Heart left ventricle (tissue), 16 donors: ENCODE results near the gene SCN5A. TPM values are rescaled to one million over a fixed set of nuclear protein-coding genes. Genes with fewer than 3 reads are reported as not detected.

Source experiments
- ATAC-seq, 4 donors: fragments of 200-7000 bp; cut with Tn5 transposase; one replicate each; pipeline ENCODE4 v1.9.1; 2020 to 2022; ENCODE audit warnings: moderate library complexity in 4 of 4, mild to moderate bottlenecking in 3 of 4, moderate number of reproducible peaks in 1 of 4
- DNase-seq, 5 donors: peaks; one replicate each; pipeline ENCODE4 v3.0.0-alpha.2; 2020
- H3K27ac ChIP-seq, 12 donors: fragments of 200-600 bp; sonication (generic) in 4 of 12; one replicate each; pipeline versions ENCODE4 v1.5.0 to v1.8.0; 2016 to 2022; ENCODE audit warnings: mild to moderate bottlenecking in 2 of 12
- H3K27me3 ChIP-seq, 9 donors: fragments of 200-600 bp; sonication (generic) in 2 of 9; one replicate each; pipeline versions ENCODE4 v1.5.1 to v1.8.0; 2016 to 2022; ENCODE audit warnings: mild to moderate bottlenecking in 3 of 9
- H3K36me3 ChIP-seq, 9 donors: fragments of 200-600 bp; sonication (generic) in 2 of 9; one replicate each; pipeline versions ENCODE4 v1.5.0 to v1.8.0; 2018 to 2022; ENCODE audit warnings: mild to moderate bottlenecking in 2 of 9
- H3K4me1 ChIP-seq, 12 donors: fragments of 200-600 bp; sonication (generic) in 4 of 12; one replicate each; pipeline versions ENCODE4 v1.5.0 to v1.8.0; 2016 to 2022; ENCODE audit warnings: mild to moderate bottlenecking in 3 of 12
- H3K4me3 ChIP-seq, 12 donors: fragments of 200-600 bp; sonication (generic) in 4 of 12; one replicate each; pipeline versions ENCODE4 v1.5.0 to v1.8.0; 2017 to 2022; ENCODE audit warnings: mild to moderate bottlenecking in 9 of 12, moderate library complexity in 4 of 12
- H3K9me3 ChIP-seq, 12 donors: fragments of 200-600 bp; sonication (generic) in 4 of 12; one replicate each; pipeline versions ENCODE4 v1.5.0 to v1.8.0; 2016 to 2022; ENCODE audit warnings: mild to moderate bottlenecking in 1 of 12
- POLR2A ChIP-seq, 2 donors: fragments of 450-650 bp; IDR thresholded peaks; one replicate each; pipeline ENCODE4 v1.6.1; 2017; ENCODE audit warnings: antibody characterized with exemption in 2 of 2, mild to moderate bottlenecking in 2 of 2, moderate library complexity in 2 of 2
- WGBS, 4 donors: extraction: QIAGEN DNeasy Blood & Tissue Kit in 2 of 4; methylation state at CpG; one replicate each; pipeline versions ENCODE4 v1.1.5 to v1.1.7; 2013 to 2018; 5-methylcytosine and 5-hydroxymethylcytosine counted together
- intact Hi-C, 10 donors: fragments of 100-400 bp; cut with DNase I; formaldehyde crosslinking; loops; one replicate each; pipeline versions ENCODE4 v1.11.1 to v1.14.2; 2022
- polyA plus RNA-seq, 2 donors: library from polyadenylated mRNA; stranded (reverse); fragments of 200-250 nt; gene quantifications; one replicate each; pipeline ENCODE4 v1.2.3, GENCODE V29; 2013
- total RNA-seq, 9 donors: library from RNA; depleted of rRNA in 2 of 9; stranded (reverse); fragments of >200 nt in 2 of 9; fragmentation: NEBNext Ultra II Directional in 3 of 9; extraction: Animal tissue kit (Norgen Biotek cat#: 25700) in 3 of 9; gene quantifications; one replicate each; pipeline versions ENCODE4 v1.1.0 to v1.2.4, GENCODE V29; 2016 to 2023
- TF ChIP-seq, protein P1 (sequence below), 12 donors: fragments of 200-600 bp; sonication (generic) in 4 of 12; IDR thresholded peaks; one replicate each; pipeline versions ENCODE4 v1.5.0 to v1.8.0; 2018 to 2022; ENCODE audit warnings: antibody characterized with exemption in 12 of 12, mild to moderate bottlenecking in 5 of 12
- donor health status: ischemic (EF 13 %, LVEDD 7.1; RV severe dilation, severe dysfunction).
- donor health status: healthy with polysubstance abuse.
- donor health status: DM: no; HTN: yes; CAD: no.
- donor health status: DM: no; HTN: no; CAD: no.
- donor health status: ischemic (EF 25% LVEDD 6.9; RV normal size, moderate dysfunction).
- donor health status: ischemic (EF 25% LVEDD 5.7; RV mildly dilated, moderate dysfunction).
- donor health status: healthy.
- donor health status: DM: yes; HTN: yes; CAD: no.
- donor health status: ischemic (EF 35%, LVEDD 5.7; RV mildly dilated, moderate dysfunction).
- donor health status: nonischemic (EF 11% LVEDD 7.7; RV severe dilation, severe dysfunction).
- donor health status: DM: yes; HTN: yes; CAD: no.
- donor health status: PGD.
- donor health status: ischemic (EF 29% LVEDD 5.4; RV normal size, mild dysfunction).
- donor health status: nonischemic (EF 23%, LVEDD 6.1; RV moderate dilation, normal function).

SCN5A gene
- total and polyA plus RNA-seq, 11 donors: 88.4 to 242 (median 173) TPM

DNA sequence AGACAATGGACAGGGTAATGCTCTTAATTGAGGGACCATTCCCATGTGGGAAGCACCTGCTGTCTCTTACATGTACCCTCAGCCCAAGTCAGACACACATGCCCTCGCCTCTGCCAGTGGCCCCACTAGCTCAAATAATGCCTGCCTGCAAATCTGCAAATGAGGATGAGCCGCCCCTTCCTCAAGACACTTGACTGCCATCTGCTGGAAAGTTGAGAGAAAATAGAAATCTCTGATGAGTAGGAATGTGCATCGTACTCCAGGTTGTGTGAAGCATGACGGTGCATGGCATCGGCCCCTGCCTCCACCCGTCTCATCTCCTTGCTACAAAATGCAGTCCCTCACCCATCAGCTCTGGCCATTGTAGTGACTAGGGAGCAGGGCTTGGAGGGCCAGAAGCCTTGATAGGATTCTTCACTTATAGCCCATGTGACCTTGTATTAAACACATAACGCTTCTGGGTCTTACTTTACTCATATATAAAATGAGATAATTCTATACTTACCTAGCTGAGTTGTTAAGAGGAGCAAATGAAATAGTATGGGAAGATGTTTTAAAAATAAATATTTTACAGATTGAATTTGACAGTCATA, 6.3 kb upstream of the SCN5A start:
- 10 to 19% (median 13%) methylated on average over 7 of the region's 7 CpGs for WGBS, 4 donors
- Histone ChIP-seq H3K27ac (no peak overlapping the region), H3K4me1 (peaks cover 0 to 5% (median 0%) of the 10 kb centered on the region in 12 donors), H3K9me3 (peaks cover 0 to 1% (median 0%) of the 10 kb centered on the region in 12 donors), H3K27me3 (peaks cover 0 to 47% (median 8%) of the 10 kb centered on the region in 9 donors), H3K4me3 (no peak overlapping the region), H3K36me3 (no peaks in the 10 kb centered on the region)
- intact Hi-C loops: loop anchor here in 7 of 10 donors (1.0 to 10.0 kb wide), 5 partner anchors 159 to 189 kb away; partner anchors contain the start of gene EXOG (in 3 of the 7)
- TF ChIP-seq, protein P1, sequence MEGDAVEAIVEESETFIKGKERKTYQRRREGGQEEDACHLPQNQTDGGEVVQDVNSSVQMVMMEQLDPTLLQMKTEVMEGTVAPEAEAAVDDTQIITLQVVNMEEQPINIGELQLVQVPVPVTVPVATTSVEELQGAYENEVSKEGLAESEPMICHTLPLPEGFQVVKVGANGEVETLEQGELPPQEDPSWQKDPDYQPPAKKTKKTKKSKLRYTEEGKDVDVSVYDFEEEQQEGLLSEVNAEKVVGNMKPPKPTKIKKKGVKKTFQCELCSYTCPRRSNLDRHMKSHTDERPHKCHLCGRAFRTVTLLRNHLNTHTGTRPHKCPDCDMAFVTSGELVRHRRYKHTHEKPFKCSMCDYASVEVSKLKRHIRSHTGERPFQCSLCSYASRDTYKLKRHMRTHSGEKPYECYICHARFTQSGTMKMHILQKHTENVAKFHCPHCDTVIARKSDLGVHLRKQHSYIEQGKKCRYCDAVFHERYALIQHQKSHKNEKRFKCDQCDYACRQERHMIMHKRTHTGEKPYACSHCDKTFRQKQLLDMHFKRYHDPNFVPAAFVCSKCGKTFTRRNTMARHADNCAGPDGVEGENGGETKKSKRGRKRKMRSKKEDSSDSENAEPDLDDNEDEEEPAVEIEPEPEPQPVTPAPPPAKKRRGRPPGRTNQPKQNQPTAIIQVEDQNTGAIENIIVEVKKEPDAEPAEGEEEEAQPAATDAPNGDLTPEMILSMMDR (IDR thresholded peaks at IDR 0.05): peak; percentile 21 to 55 (median 38)
- TF ChIP-seq POLR2A (IDR thresholded peaks at IDR 0.05): no peak
- DNase-seq (no peak), ATAC-seq (peak in 3 of 4 donors; percentile 36 to 49 (median 41))

DNA sequence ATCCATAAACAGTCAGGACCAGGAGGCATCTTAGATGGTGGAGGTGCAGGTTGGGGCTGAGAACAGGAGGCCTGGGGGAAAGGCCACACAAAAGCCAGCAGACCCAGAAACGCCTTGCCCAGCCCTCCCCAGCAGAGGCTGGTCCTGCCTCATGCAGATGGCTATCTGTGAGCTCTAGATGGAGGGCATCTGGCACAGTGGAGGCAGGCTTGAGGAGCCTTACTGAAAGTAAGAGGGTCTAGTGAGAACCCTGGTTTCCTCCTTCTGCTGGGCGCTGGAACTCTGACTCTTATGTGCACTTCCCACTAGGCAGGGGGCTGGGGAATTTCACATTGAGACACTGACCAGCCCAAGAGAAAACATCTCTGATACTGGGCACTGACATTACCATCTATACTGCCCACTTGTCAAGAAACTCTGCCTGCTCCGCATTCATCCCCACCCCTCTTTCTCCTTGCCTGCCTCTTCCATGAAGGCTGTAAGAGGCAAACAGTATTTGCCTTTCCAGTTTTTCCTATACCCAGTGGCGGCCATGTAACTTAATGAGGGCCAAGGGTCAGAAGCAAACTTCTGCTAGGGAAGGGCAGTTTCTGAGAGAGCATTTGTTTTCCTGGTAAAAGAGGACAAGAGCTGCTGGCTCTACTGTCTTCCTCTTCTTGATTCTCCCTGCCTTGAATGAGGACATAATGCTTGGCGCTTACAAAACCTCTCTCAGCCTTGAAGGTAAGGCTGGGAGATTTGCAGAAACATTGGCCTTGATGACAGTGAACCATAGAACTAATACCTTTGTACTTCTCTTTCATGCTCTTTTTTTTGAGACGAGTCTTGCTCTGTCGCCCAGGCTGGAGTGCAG, 4.4 kb upstream of the SCN5A start:
- Histone ChIP-seq H3K36me3 (no peaks in the 10 kb centered on the region), H3K9me3 (no peaks in the 10 kb centered on the region), H3K4me1 (peaks cover 0 to 22% (median 4%) of the 10 kb centered on the region in 12 donors), H3K27me3 (peaks cover 0 to 41% (median 11%) of the 10 kb centered on the region in 9 donors), H3K4me3 (no peak overlapping the region), H3K27ac (no peak overlapping the region)
- no peak for DNase-seq
- TF ChIP-seq, protein P1 (IDR thresholded peaks at IDR 0.05): no peak
- TF ChIP-seq POLR2A (IDR thresholded peaks at IDR 0.05): no peak
- 87 to 90% (median 87%) methylated on average over 7 of the region's 7 CpGs for WGBS, 4 donors
- intact Hi-C loops: loop anchor here in 7 of 10 donors (2.0 to 10.0 kb wide), 5 partner anchors 133 to 191 kb away; partner anchors contain the start of gene EXOG (in 3 of the 7)
- no peak for ATAC-seq

DNA sequence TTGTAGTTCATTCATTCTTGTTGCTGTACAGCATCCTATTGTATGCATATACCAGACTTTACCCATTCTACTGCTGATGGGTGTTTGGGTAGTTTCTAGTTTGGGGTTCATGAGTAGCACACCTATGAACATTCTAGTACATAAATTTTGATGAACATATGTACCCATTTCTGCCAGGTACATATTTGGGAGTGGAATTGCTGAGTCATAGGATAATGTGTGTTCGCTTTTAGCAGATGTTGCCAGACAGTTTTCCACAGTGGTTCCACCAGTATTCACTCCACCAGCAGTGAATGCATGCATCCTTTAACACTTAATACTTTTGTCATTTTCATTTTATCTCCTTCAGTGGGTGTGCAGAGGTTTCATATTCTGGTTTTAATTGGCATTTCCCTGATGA, 3.4 kb upstream of the SCN5A start:
- TF ChIP-seq POLR2A (IDR thresholded peaks at IDR 0.05): no peak
- TF ChIP-seq, protein P1 (IDR thresholded peaks at IDR 0.05): no peak
- Histone ChIP-seq H3K36me3 (no peaks in the 10 kb centered on the region), H3K27ac (no peak overlapping the region), H3K4me3 (no peak overlapping the region), H3K9me3 (no peaks in the 10 kb centered on the region), H3K4me1 (peaks cover 0 to 24% (median 6%) of the 10 kb centered on the region in 12 donors), H3K27me3 (peaks cover 0 to 47% (median 13%) of the 10 kb centered on the region in 9 donors)
- ATAC-seq (no peak), DNase-seq (no peak)
- intact Hi-C loops: loop anchor here in 7 of 10 donors (1.0 to 10.0 kb wide), 5 partner anchors 132 to 192 kb away; partner anchors contain the start of gene EXOG (in 3 of the 7)
- WGBS, 4 donors: 87 to 100% (median 92%) methylated on average over 1 of the region's 1 CpG
